Sciatic nerve (tissue), 2 donors: ENCODE results near the gene CCDC63. TPM values are rescaled to one million over a fixed set of nuclear protein-coding genes. Genes with fewer than 3 reads are reported as not detected.

Experiments
- ATAC-seq: fragments of 200-7000 bp; cut with Tn5 transposase; one replicate; pipeline ENCODE4 v1.9.1; 2020; ENCODE audit warnings: mild to moderate bottlenecking, moderate library complexity
- DNase-seq: peaks from one replicate; pipeline ENCODE4 v3.0.0-alpha.2; 2020; ENCODE audit warnings: low spot score
- intact Hi-C: fragments of 100-400 bp; cut with DNase I; formaldehyde crosslinking; loops from one replicate; pipeline ENCODE4 v1.14.2; 2022
- total RNA-seq: library from RNA; stranded (reverse); fragmentation: NEBNext Ultra II Directional; extraction: Animal tissue kit (Norgen Biotek cat#: 25700); gene quantifications from one replicate; pipeline ENCODE4 v1.2.1, GENCODE V29; 2021
- donor health status: DM: no; HTN: no; CAD: no.
- donor health status: DM: no; HTN: no; CAD: no.

Gene CCDC63
- total RNA-seq, 1 donor from 2014 or later, result not detected

- no peak for DNase-seq
- intact Hi-C loops, result no loop called here
- no peak for ATAC-seq
Measured at GRCh38 chr12:110913119-110914056, 66.6 kb downstream of the CCDC63 start.

GRCh38 chr12:110916295-110916875 is 69.6 kb downstream of the CCDC63 start:
- no peak for DNase-seq
- intact Hi-C loops, result no loop called here
- no peak for ATAC-seq

- DNase-seq, result no peak
- ATAC-seq, result no peak
- intact Hi-C loops, result no loop called here
Measured at GRCh38 chr12:110917467-110917866, 70.7 kb downstream of the CCDC63 start.

GRCh38 chr12:110917961-110918360 is 71.2 kb downstream of the CCDC63 start:
- intact Hi-C loops, result no loop called here
- no peak for ATAC-seq
- no peak for DNase-seq

GRCh38 chr12:110919720-110920119 is 72.9 kb downstream of the CCDC63 start:
- intact Hi-C loops, result no loop called here
- DNase-seq (no peak), ATAC-seq (no peak)

GRCh38 chr12:110920324-110920910 is 73.6 kb downstream of the CCDC63 start, which contains the start of gene MYL2:
MYL2 (minus strand) TSS chr12:110920579; CDS start chr12:110920529, 50 bp downstream.
- no peak for DNase-seq
- intact Hi-C loops, result no loop called here
- ATAC-seq, result no peak

GRCh38 chr12:110921262-110921661 is 74.5 kb downstream of the CCDC63 start:
- DNase-seq (no peak), ATAC-seq (no peak)
- intact Hi-C loops, result no loop called here

GRCh38 chr12:110922652-110923051 is 75.9 kb downstream of the CCDC63 start:
- no peak for ATAC-seq
- DNase-seq, result no peak
- intact Hi-C loops, result no loop called here

- ATAC-seq, result no peak
- intact Hi-C loops, result no loop called here
- no peak for DNase-seq
Measured at GRCh38 chr12:110923192-110923591, 76.4 kb downstream of the CCDC63 start.

- ATAC-seq, result no peak
- DNase-seq, result no peak
- intact Hi-C loops, result no loop called here
Measured at GRCh38 chr12:110923692-110924334, 77.0 kb downstream of the CCDC63 start.

GRCh38 chr12:110927546-110927945 is 80.8 kb downstream of the CCDC63 start:
- DNase-seq (no peak), ATAC-seq (no peak)
- intact Hi-C loops, result no loop called here

GRCh38 chr12:110928700-110929099 is 81.9 kb downstream of the CCDC63 start:
- no peak for DNase-seq
- intact Hi-C loops, result no loop called here
- ATAC-seq, result no peak

- intact Hi-C loops, result no loop called here
Measured at GRCh38 chr12:110929818-110930217, 83.0 kb downstream of the CCDC63 start.

GRCh38 chr12:110930348-110931314 is 83.8 kb downstream of the CCDC63 start:
- DNase-seq (no peak), ATAC-seq (no peak)
- intact Hi-C loops, result no loop called here

More at GRCh38 chr12:110929818-110930217, 83.0 kb downstream of the CCDC63 start:
- ATAC-seq (no peak), DNase-seq (no peak)

GRCh38 chr12:110931315-110931728 is 84.5 kb downstream of the CCDC63 start:
- DNase-seq (no peak), ATAC-seq (no peak)
- intact Hi-C loops, result no loop called here

GRCh38 chr12:110932046-110932445 is 85.3 kb downstream of the CCDC63 start:
- ATAC-seq, result no peak
- intact Hi-C loops, result no loop called here

GRCh38 chr12:110933326-110933974 is 86.7 kb downstream of the CCDC63 start:
- DNase-seq, result no peak
- intact Hi-C loops, result no loop called here
- ATAC-seq, result no peak

More at GRCh38 chr12:110932046-110932445, 85.3 kb downstream of the CCDC63 start:
- no peak for DNase-seq
